Colonic mucosa (tissue), 4 donors: ENCODE measurements around the gene ITLN2. TPM values are rescaled to one million over a fixed set of nuclear protein-coding genes. Genes with fewer than 3 reads are reported as not detected.
"Not testable (repeated sequence)": the region's sequence is repeated elsewhere in the genome, so short reads cannot be mapped to it uniquely, and the experiment has no call there.

ENCODE experiments used
- DNase-seq: peaks from one replicate; pipeline ENCODE4 v3.0.0-alpha.2; 2020
- H3K27ac ChIP-seq: fragments of 200-600 bp; one replicate; pipeline ENCODE4 v1.8.0; 2021
- H3K27me3 ChIP-seq: fragments of 200-600 bp; one replicate; pipeline ENCODE4 v1.8.0; 2021
- H3K36me3 ChIP-seq: fragments of 200-600 bp; one replicate; pipeline ENCODE4 v1.8.0; 2021
- H3K4me1 ChIP-seq: fragments of 200-600 bp; one replicate; pipeline ENCODE4 v1.8.0; 2021; ENCODE audit warnings: mild to moderate bottlenecking
- H3K4me3 ChIP-seq: fragments of 200-600 bp; one replicate; pipeline ENCODE4 v1.8.0; 2021
- H3K9ac ChIP-seq, 2 donors: one replicate each; pipeline ENCODE4 v1.7.0; 2013; ENCODE audit warnings: control low read depth in 2 of 2, low read depth in 2 of 2, low read length in 2 of 2
- H3K9me3 ChIP-seq: fragments of 200-600 bp; one replicate; pipeline ENCODE4 v1.8.0; 2021
- CTCF ChIP-seq: fragments of 200-600 bp; IDR thresholded peaks from one replicate; pipeline ENCODE4 v1.8.0; 2022; ENCODE audit warnings: antibody characterized with exemption, mild to moderate bottlenecking
- intact Hi-C: fragments of 100-400 bp; cut with DNase I; formaldehyde crosslinking; loops from one replicate; pipeline ENCODE4 v1.14.1; 2022
- total RNA-seq, 2 donors: library from RNA; stranded (reverse); fragmentation: NEBNext Ultra II Directional in 1 of 2; extraction: Animal tissue kit (Norgen Biotek cat#: 25700) in 1 of 2; gene quantifications; one replicate each; pipeline ENCODE4 v1.2.1, GENCODE V29; 2021
- donor health status: healthy.
- donor health status: DM: no; HTN: no; CAD: no.
- donor health status: DM: no; HTN: no; CAD: no.

Gene ITLN2
- total RNA-seq, 2 donors from 2014 or later, result not detected

GRCh38 chr1:160952129-160952510, 2.5 kb downstream of the ITLN2 start:
- no peak overlapping the region for H3K9ac ChIP-seq
- DNase-seq, result no peak

GRCh38 chr1:160951443-160952128, 3.0 kb downstream of the ITLN2 start:
- Histone ChIP-seq H3K27me3 (no peaks in the 10 kb centered on the region), H3K9me3 (no peaks in the 10 kb centered on the region), H3K36me3 (no peaks in the 10 kb centered on the region), H3K4me1 (no peaks in the 10 kb centered on the region), H3K9ac (no peak overlapping the region), H3K27ac (no peak overlapping the region), H3K4me3 (no peak overlapping the region)
- peak; percentile 74 for DNase-seq
- TF ChIP-seq CTCF, result peak; percentile 67
- intact Hi-C loops, result loop anchor here (2.0 kb wide), 1 partner anchor 117 kb away; no protein-coding TSS in a partner anchor

More at GRCh38 chr1:160952129-160952510, 2.5 kb downstream of the ITLN2 start:
- intact Hi-C loops, result no loop called here
- Histone ChIP-seq H3K4me3 (no peak overlapping the region), H3K27me3 (no peaks in the 10 kb centered on the region), H3K9me3 (no peaks in the 10 kb centered on the region), H3K36me3 (no peaks in the 10 kb centered on the region), H3K27ac (no peak overlapping the region), H3K4me1 (no peaks in the 10 kb centered on the region)
- no peak for TF ChIP-seq CTCF

- Histone ChIP-seq H3K36me3 (no peaks in the 10 kb centered on the region), H3K9ac (no peak overlapping the region), H3K27ac (no peak overlapping the region), H3K9me3 (no peaks in the 10 kb centered on the region), H3K4me3 (no peak overlapping the region), H3K4me1 (no peaks in the 10 kb centered on the region), H3K27me3 (no peaks in the 10 kb centered on the region)
- DNase-seq, result no peak
- TF ChIP-seq CTCF, result no peak
- intact Hi-C loops, result loop anchor here (2.0 kb wide), 1 partner anchor 116 kb away; no protein-coding TSS in a partner anchor
Measured at GRCh38 chr1:160950657-160951056, 4.0 kb downstream of the ITLN2 start.

- H3K27ac ChIP-seq, result no peak overlapping the region
Measured at GRCh38 chr1:160949881-160950280, 4.7 kb downstream of the ITLN2 start.

GRCh38 chr1:160949216-160949880, 5.3 kb downstream of the ITLN2 start:
- H3K27ac ChIP-seq, H3K9ac ChIP-seq, H3K27me3 ChIP-seq, DNase-seq, intact Hi-C loops, H3K36me3 ChIP-seq, H3K9me3 ChIP-seq, H3K4me3 ChIP-seq, H3K4me1 ChIP-seq: not testable (repeated sequence)

More at GRCh38 chr1:160949881-160950280, 4.7 kb downstream of the ITLN2 start:
- Histone ChIP-seq H3K36me3 (no peaks in the 10 kb centered on the region), H3K4me3 (no peak overlapping the region), H3K27me3 (no peaks in the 10 kb centered on the region), H3K4me1 (no peaks in the 10 kb centered on the region), H3K9me3 (no peaks in the 10 kb centered on the region), H3K9ac (no peak overlapping the region)
- intact Hi-C loops, result loop anchor here (2.0 kb wide), 1 partner anchor 115 kb away; no protein-coding TSS in a partner anchor
- no peak for DNase-seq
- no peak for TF ChIP-seq CTCF

- H3K4me1 ChIP-seq, intact Hi-C loops, H3K36me3 ChIP-seq, H3K27me3 ChIP-seq, H3K9ac ChIP-seq, H3K9me3 ChIP-seq, H3K4me3 ChIP-seq, DNase-seq, H3K27ac ChIP-seq: not testable (repeated sequence)
Measured at GRCh38 chr1:160947174-160947759, 7.3 kb downstream of the ITLN2 start.

GRCh38 chr1:160945881-160946280, 8.7 kb downstream of the ITLN2 start:
- H3K9me3 ChIP-seq, H3K9ac ChIP-seq, DNase-seq, H3K4me3 ChIP-seq, H3K36me3 ChIP-seq, H3K27me3 ChIP-seq, intact Hi-C loops, H3K4me1 ChIP-seq, H3K27ac ChIP-seq: not testable (repeated sequence)
